Measurements from ENCODE around the gene RCOR3. TPM values are rescaled to one million over a fixed set of nuclear protein-coding genes. Genes with fewer than 3 reads are reported as not detected.
"Not testable (repeated sequence)": the region's sequence is repeated elsewhere in the genome, so short reads cannot be mapped to it uniquely, and the experiment has no call there.

Gene RCOR3
- total RNA-seq, 4 donors from 2014 or later, result 52.2 to 77.6 (median 72.1) TPM

DNA sequence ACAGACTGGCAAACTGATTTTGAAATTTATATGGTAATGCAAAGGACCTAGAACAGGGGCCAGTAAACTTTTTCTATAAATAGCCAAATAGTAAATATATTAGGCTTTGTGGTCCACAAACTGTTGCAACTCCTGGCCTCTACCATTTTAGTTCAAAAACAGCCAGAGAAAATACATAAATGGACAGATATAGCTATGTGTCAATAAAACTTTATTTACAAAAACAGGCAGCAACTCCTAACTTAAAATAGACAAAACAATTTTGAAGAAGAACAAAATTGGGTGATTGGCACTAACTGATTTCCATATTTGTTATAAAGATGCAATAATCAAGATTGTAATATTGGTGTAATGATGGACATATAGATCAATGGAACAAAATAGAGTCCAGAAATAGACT lies 60.7 kb downstream of the RCOR3 start:
- DNase-seq, result no peak
- no peak overlapping the region for H3K4me3 ChIP-seq
- no peaks in the 10 kb centered on the region for H3K27me3 ChIP-seq
- in situ Hi-C loops (cut with MboI; ENCODE audit: low pct_ligation_motif_present in 1 of 4, low pct_unique_long_range_greater_than_20kb in 1 of 4, low sequenced_read_pairs in 3 of 4) (loop anchor here (10.0 to 25.0 kb wide), 5 partner anchors 155 to 335 kb away; partner anchors contain the start of gene RD3 (in 1 of the 4)), intact Hi-C loops (cut with DNase I; ENCODE audit: low total_unique reads) (no loop called here)
- H3K9me3 ChIP-seq, result no peaks in the 10 kb centered on the region
- TF ChIP-seq, protein P1, sequence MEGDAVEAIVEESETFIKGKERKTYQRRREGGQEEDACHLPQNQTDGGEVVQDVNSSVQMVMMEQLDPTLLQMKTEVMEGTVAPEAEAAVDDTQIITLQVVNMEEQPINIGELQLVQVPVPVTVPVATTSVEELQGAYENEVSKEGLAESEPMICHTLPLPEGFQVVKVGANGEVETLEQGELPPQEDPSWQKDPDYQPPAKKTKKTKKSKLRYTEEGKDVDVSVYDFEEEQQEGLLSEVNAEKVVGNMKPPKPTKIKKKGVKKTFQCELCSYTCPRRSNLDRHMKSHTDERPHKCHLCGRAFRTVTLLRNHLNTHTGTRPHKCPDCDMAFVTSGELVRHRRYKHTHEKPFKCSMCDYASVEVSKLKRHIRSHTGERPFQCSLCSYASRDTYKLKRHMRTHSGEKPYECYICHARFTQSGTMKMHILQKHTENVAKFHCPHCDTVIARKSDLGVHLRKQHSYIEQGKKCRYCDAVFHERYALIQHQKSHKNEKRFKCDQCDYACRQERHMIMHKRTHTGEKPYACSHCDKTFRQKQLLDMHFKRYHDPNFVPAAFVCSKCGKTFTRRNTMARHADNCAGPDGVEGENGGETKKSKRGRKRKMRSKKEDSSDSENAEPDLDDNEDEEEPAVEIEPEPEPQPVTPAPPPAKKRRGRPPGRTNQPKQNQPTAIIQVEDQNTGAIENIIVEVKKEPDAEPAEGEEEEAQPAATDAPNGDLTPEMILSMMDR (IDR thresholded peaks at IDR 0.05), result no peak
- TF ChIP-seq POLR2A (IDR thresholded peaks at IDR 0.05) (no peak), EP300 (IDR thresholded peaks at IDR 0.05; ENCODE audit: low read depth) (no peak), POLR2AphosphoS5 (IDR thresholded peaks at IDR 0.05) (no peak)
- no peak overlapping the region for H3K27ac ChIP-seq
- H3K36me3 ChIP-seq, result peaks cover 0 to 6% (median 0%) of the 10 kb centered on the region in 4 donors
- H3K4me1 ChIP-seq, result no peaks in the 10 kb centered on the region

- in situ Hi-C loops (cut with MboI; ENCODE audit: low pct_ligation_motif_present in 1 of 4, low pct_unique_long_range_greater_than_20kb in 1 of 4, low sequenced_read_pairs in 3 of 4), result loop anchor here (10.0 to 25.0 kb wide), 5 partner anchors 154 to 334 kb away; partner anchors contain the start of gene RD3 (in 1 of the 4)
- Histone ChIP-seq H3K36me3 (no peaks in the 10 kb centered on the region), H3K27me3 (no peaks in the 10 kb centered on the region), H3K9me3 (no peaks in the 10 kb centered on the region), H3K4me1 (peaks cover 0 to 7% (median 4%) of the 10 kb centered on the region in 4 donors), H3K27ac (no peak overlapping the region), H3K4me3 (no peak overlapping the region)
- TF ChIP-seq POLR2A (IDR thresholded peaks at IDR 0.05), result no peak
- no peak for TF ChIP-seq POLR2AphosphoS5 (IDR thresholded peaks at IDR 0.05)
- TF ChIP-seq, protein P1 (IDR thresholded peaks at IDR 0.05), result no peak
- TF ChIP-seq EP300 (IDR thresholded peaks at IDR 0.05; ENCODE audit: low read depth), result no peak
- intact Hi-C loops (cut with DNase I; ENCODE audit: low total_unique reads), result no loop called here
- no peak for DNase-seq
- WGBS, 2 donors (ENCODE audit: low coverage in 1 of 2), result 75 to 85% methylated on average over 4 of the region's 4 CpGs
Measured at GRCh38 chr1:211320980-211321379, 61.8 kb downstream of the RCOR3 start.

- H3K27me3 ChIP-seq; H3K36me3 ChIP-seq; DNase-seq; H3K4me3 ChIP-seq; H3K27ac ChIP-seq; H3K9me3 ChIP-seq; intact Hi-C loops (cut with DNase I; ENCODE audit: low total_unique reads): not testable (repeated sequence)
- 91 to 94% methylated on average over 4 to 7 of the region's 7 CpGs for WGBS, 2 donors (ENCODE audit: low coverage in 1 of 2)
- in situ Hi-C loops (cut with MboI; ENCODE audit: low pct_ligation_motif_present in 1 of 4, low pct_unique_long_range_greater_than_20kb in 1 of 4, low sequenced_read_pairs in 3 of 4), result loop anchor here (10.0 to 25.0 kb wide), 5 partner anchors 153 to 333 kb away; partner anchors contain the start of gene RD3 (in 1 of the 4)
- H3K4me1 ChIP-seq, result peaks cover 0 to 11% (median 9%) of the 10 kb centered on the region in 4 donors
Measured at GRCh38 chr1:211321646-211322045, 62.5 kb downstream of the RCOR3 start.

GRCh38 chr1:211323156-211324063 lies 64.2 kb downstream of the RCOR3 start:
- Histone ChIP-seq H3K4me3 (no peak overlapping the region), H3K36me3 (no peaks in the 10 kb centered on the region), H3K4me1 (peaks cover 0 to 21% (median 18%) of the 10 kb centered on the region in 4 donors), H3K27ac (no peak overlapping the region), H3K9me3 (no peaks in the 10 kb centered on the region), H3K27me3 (no peaks in the 10 kb centered on the region)
- intact Hi-C loops (cut with DNase I; ENCODE audit: low total_unique reads) (no loop called here), in situ Hi-C loops (cut with MboI; ENCODE audit: low pct_ligation_motif_present in 1 of 4, low pct_unique_long_range_greater_than_20kb in 1 of 4, low sequenced_read_pairs in 3 of 4) (loop anchor here (10.0 to 25.0 kb wide), 5 partner anchors 151 to 331 kb away; partner anchors contain the start of gene RD3 (in 1 of the 4))
- DNase-seq, result peak; percentile 68
- WGBS, 2 donors (ENCODE audit: low coverage in 1 of 2), result 20 to 85% methylated on average over 2 to 9 of the region's 9 CpGs
- TF ChIP-seq EP300 (IDR thresholded peaks at IDR 0.05; ENCODE audit: low read depth), result no peak
- no peak for TF ChIP-seq POLR2A (IDR thresholded peaks at IDR 0.05)
- no peak for TF ChIP-seq POLR2AphosphoS5 (IDR thresholded peaks at IDR 0.05)
- TF ChIP-seq, protein P1 (IDR thresholded peaks at IDR 0.05), result peak; percentile 74 to 83 (median 81)
